ENCODE results near the gene PGM5. TPM values are rescaled to one million over a fixed set of nuclear protein-coding genes. Genes with fewer than 3 reads are reported as not detected.

Gene PGM5
- polyA plus RNA-seq, 1 donor (not counting 4 experiments of a cell fraction or from before 2014, with no cell fraction given) = 0.18 TPM

GRCh38 chr9:68540712-68541535 is 184.5 kb downstream of the PGM5 start, which contains the start of gene TMEM252:
TSS of gene TMEM252 (minus strand) at chr9:68540883. CDS start at chr9:68540814, 69 bp downstream.
- Histone ChIP-seq H3K4me3 (ENCODE audit: control insufficient read depth in 2 of 3, extremely low read depth in 1 of 3, insufficient read depth in 2 of 3, low read depth in 1 of 3, low read length in 3 of 3) (no peak within 1 kb of the TSS), H3K9ac (ENCODE audit: control insufficient read depth, extremely low read depth, insufficient read depth, low read length) (no peak within 1 kb of the TSS), H3K36me3 (ENCODE audit: control insufficient read depth in 2 of 2, extremely low read depth in 1 of 2, insufficient read depth in 2 of 2, low read length in 2 of 2) (no peaks in the 10 kb centered on the region), H3K9me1 (ENCODE audit: control insufficient read depth, extremely low read depth, insufficient read depth, low read length) (no peaks in the 10 kb centered on the region), H3K9me3 (ENCODE audit: control insufficient read depth, low read depth, low read length) (no peaks in the 10 kb centered on the region), H3K4me2 (ENCODE audit: control insufficient read depth, extremely low read depth, insufficient read depth, low read depth, low read length) (no peak within 1 kb of the TSS), H4K20me1 (ENCODE audit: control insufficient read depth, extremely low read depth, insufficient read depth, low read length) (no peaks in the 10 kb centered on the region), H3K4me1 (ENCODE audit: control insufficient read depth, extremely low read depth, insufficient read depth, low read length) (no peaks in the 10 kb centered on the region), H3K79me2 (ENCODE audit: control insufficient read depth, insufficient read depth, low read length) (no peaks in the 10 kb centered on the region), H3K27me3 (ENCODE audit: control insufficient read depth, extremely low read depth, insufficient read depth, low read length) (no peaks in the 10 kb centered on the region), H3K27ac (ENCODE audit: control insufficient read depth, insufficient read depth, low read length) (no peak within 1 kb of the TSS), H2AFZ (ENCODE audit: control insufficient read depth, low read length) (no peak within 1 kb of the TSS)
- FAIRE-seq (no peak), DNase-seq (ENCODE audit: low read depth, low spot score) (no peak)
- dilution Hi-C loops (cut with MboI; ENCODE audit: extremely low pct_ligation_motif_present, low sequenced_read_pairs) = no loop called here
- TF ChIP-seq CTCF (optimal IDR thresholded peaks at IDR 0.05 in 1 of 3, IDR thresholded peaks at IDR 0.05 in 1 of 3, conservative IDR thresholded peaks at IDR 0.05 in 1 of 3; ENCODE audit: extremely low read depth in 1 of 3, insufficient read depth in 2 of 3, low read length in 3 of 3) = no peak
- no peak for TF ChIP-seq EZH2 (IDR thresholded peaks at IDR 0.05; ENCODE audit: low read length)

GRCh38 chr9:68541568-68541967 is 185.2 kb downstream of the PGM5 start:
- Histone ChIP-seq H3K4me2 (ENCODE audit: control insufficient read depth, extremely low read depth, insufficient read depth, low read depth, low read length) (no peak overlapping the region), H3K9me3 (ENCODE audit: control insufficient read depth, low read depth, low read length) (no peaks in the 10 kb centered on the region), H2AFZ (ENCODE audit: control insufficient read depth, low read length) (no peak overlapping the region), H4K20me1 (ENCODE audit: control insufficient read depth, extremely low read depth, insufficient read depth, low read length) (no peaks in the 10 kb centered on the region), H3K4me1 (ENCODE audit: control insufficient read depth, extremely low read depth, insufficient read depth, low read length) (no peaks in the 10 kb centered on the region), H3K36me3 (ENCODE audit: control insufficient read depth in 2 of 2, extremely low read depth in 1 of 2, insufficient read depth in 2 of 2, low read length in 2 of 2) (no peaks in the 10 kb centered on the region), H3K9ac (ENCODE audit: control insufficient read depth, extremely low read depth, insufficient read depth, low read length) (no peak overlapping the region), H3K4me3 (ENCODE audit: control insufficient read depth in 2 of 3, extremely low read depth in 1 of 3, insufficient read depth in 2 of 3, low read depth in 1 of 3, low read length in 3 of 3) (no peak overlapping the region), H3K27me3 (ENCODE audit: control insufficient read depth, extremely low read depth, insufficient read depth, low read length) (no peaks in the 10 kb centered on the region), H3K27ac (ENCODE audit: control insufficient read depth, insufficient read depth, low read length) (no peak overlapping the region), H3K79me2 (ENCODE audit: control insufficient read depth, insufficient read depth, low read length) (no peaks in the 10 kb centered on the region), H3K9me1 (ENCODE audit: control insufficient read depth, extremely low read depth, insufficient read depth, low read length) (no peaks in the 10 kb centered on the region)
- DNase-seq (ENCODE audit: low read depth, low spot score) = no peak
- dilution Hi-C loops (cut with MboI; ENCODE audit: extremely low pct_ligation_motif_present, low sequenced_read_pairs) = no loop called here
- no peak for FAIRE-seq
- TF ChIP-seq EZH2 (IDR thresholded peaks at IDR 0.05; ENCODE audit: low read length) (no peak), CTCF (optimal IDR thresholded peaks at IDR 0.05 in 1 of 3, IDR thresholded peaks at IDR 0.05 in 1 of 3, conservative IDR thresholded peaks at IDR 0.05 in 1 of 3; ENCODE audit: extremely low read depth in 1 of 3, insufficient read depth in 2 of 3, low read length in 3 of 3) (no peak)

Measured in keratinocyte (primary cell).